HG02973 (cell line): Measurements from ENCODE around the gene PKP4.
A peak's percentile ranks its signal among the peaks of the same experiment; 100 is the strongest.
"Not testable (repeated sequence)": the region's sequence is repeated elsewhere in the genome, so short reads cannot be mapped to it uniquely, and the experiment has no call there.

ENCODE experiments used
- ATAC-seq: cut with Tn5 transposase; IDR thresholded peaks from one replicate; pipeline ENCODE4 v1.9.1; 2021; ENCODE audit warnings: moderate library complexity; ENCODE audit not compliant: unreplicated experiment

The PKP4 gene

GRCh38 chr2:158456309-158457066, at the start of gene PKP4, which contains the start of gene CCDC148:
PKP4 (plus strand) TSS chr2:158456952; CDS start chr2:158533185, 76,233 bp downstream.
CCDC148 (minus strand) TSS chr2:158456753; CDS start chr2:158456439, 314 bp downstream.
- peak; percentile 93 for ATAC-seq

GRCh38 chr2:158407031-158407430, 49.7 kb upstream of the PKP4 start:
- no peak for ATAC-seq

- ATAC-seq: no peak
Measured at GRCh38 chr2:158410132-158410531, 46.6 kb upstream of the PKP4 start.

- no peak for ATAC-seq
Measured at GRCh38 chr2:158411748-158412147, 45.0 kb upstream of the PKP4 start.

GRCh38 chr2:158412206-158412605, 44.5 kb upstream of the PKP4 start:
- ATAC-seq: no peak

GRCh38 chr2:158413581-158413980, 43.2 kb upstream of the PKP4 start:
- no peak for ATAC-seq

GRCh38 chr2:158414538-158414937, 42.2 kb upstream of the PKP4 start:
- ATAC-seq: no peak

GRCh38 chr2:158432117-158432516, 24.6 kb upstream of the PKP4 start:
- no peak for ATAC-seq

- not testable (repeated sequence) for ATAC-seq
Measured at GRCh38 chr2:158433716-158434115, 23.0 kb upstream of the PKP4 start.

- ATAC-seq: not testable (repeated sequence)
Measured at GRCh38 chr2:158439062-158439461, 17.7 kb upstream of the PKP4 start.

GRCh38 chr2:158443606-158444005, 13.1 kb upstream of the PKP4 start:
- ATAC-seq: no peak

- peak; percentile 30 for ATAC-seq
Measured at GRCh38 chr2:158457092-158457825, 507 bp downstream of the PKP4 start.

- ATAC-seq: peak; percentile 47
Measured at GRCh38 chr2:158457826-158458616, 1.3 kb downstream of the PKP4 start.

GRCh38 chr2:158458617-158458920, 1.8 kb downstream of the PKP4 start:
- ATAC-seq: no peak

GRCh38 chr2:158459161-158460003, 2.6 kb downstream of the PKP4 start:
- no peak for ATAC-seq

GRCh38 chr2:158460632-158461297, 4.0 kb downstream of the PKP4 start:
- ATAC-seq: no peak

GRCh38 chr2:158463496-158464095, 6.8 kb downstream of the PKP4 start:
- no peak for ATAC-seq

- peak; percentile 67 for ATAC-seq
Measured at GRCh38 chr2:158464426-158465281, 7.9 kb downstream of the PKP4 start.

GRCh38 chr2:158467248-158467647, 10.5 kb downstream of the PKP4 start:
- ATAC-seq: no peak
